Hematopoietic multipotent progenitor cell treated with erythropoietin and hydrocortisone succinate and interleukin-3 and kit ligand, for 17 days (in vitro differentiated cells): ENCODE results near the gene TPCN1.

ENCODE experiments used
- DNase-seq: peaks from one replicate; pipeline ENCODE4 v3.0.0-alpha.2; 2015; ENCODE audit warnings: low spot score

Gene TPCN1

GRCh38 chr12:113261847-113262470 is 40.7 kb downstream of the TPCN1 start:
- no peak for DNase-seq

GRCh38 chr12:113262710-113263109 is 41.4 kb downstream of the TPCN1 start:
- no peak for DNase-seq

- no peak for DNase-seq
Measured at GRCh38 chr12:113263431-113263963, 42.2 kb downstream of the TPCN1 start.

GRCh38 chr12:113266106-113266895 is 45.0 kb downstream of the TPCN1 start:
- DNase-seq, result no peak

GRCh38 chr12:113267621-113268020 is 46.4 kb downstream of the TPCN1 start:
- DNase-seq, result no peak

GRCh38 chr12:113268136-113268535 is 46.9 kb downstream of the TPCN1 start:
- DNase-seq, result no peak

GRCh38 chr12:113268621-113269020 is 47.4 kb downstream of the TPCN1 start:
- DNase-seq, result no peak

- DNase-seq, result no peak
Measured at GRCh38 chr12:113269257-113269943, 48.1 kb downstream of the TPCN1 start.

GRCh38 chr12:113270709-113271009 is 49.4 kb downstream of the TPCN1 start:
- DNase-seq, result no peak

- DNase-seq, result no peak
Measured at GRCh38 chr12:113271466-113271852, 50.2 kb downstream of the TPCN1 start.

- no peak for DNase-seq
Measured at GRCh38 chr12:113271853-113272561, 50.7 kb downstream of the TPCN1 start.

- no peak for DNase-seq
Measured at GRCh38 chr12:113273053-113273725, 51.9 kb downstream of the TPCN1 start.

- no peak for DNase-seq
Measured at GRCh38 chr12:113274848-113275247, 53.6 kb downstream of the TPCN1 start.

GRCh38 chr12:113276306-113276705 is 55.0 kb downstream of the TPCN1 start:
- no peak for DNase-seq

GRCh38 chr12:113276946-113277500 is 55.8 kb downstream of the TPCN1 start:
- no peak for DNase-seq

GRCh38 chr12:113277511-113277910 is 56.2 kb downstream of the TPCN1 start:
- no peak for DNase-seq

GRCh38 chr12:113278141-113278540 is 56.9 kb downstream of the TPCN1 start:
- DNase-seq, result no peak

- no peak for DNase-seq
Measured at GRCh38 chr12:113278633-113279032, 57.4 kb downstream of the TPCN1 start.

- DNase-seq, result no peak
Measured at GRCh38 chr12:113284751-113285150, 63.5 kb downstream of the TPCN1 start.

GRCh38 chr12:113285679-113286610 is 64.7 kb downstream of the TPCN1 start:
- no peak for DNase-seq
